ENCODE data around the gene PLCB4.

The PLCB4 gene

GRCh38 chr20:9286501-9287461, 217.9 kb downstream of the PLCB4 start:
- DNase-seq, result no peak

- no peak for DNase-seq
Observed at GRCh38 chr20:9287826-9288225, 218.9 kb downstream of the PLCB4 start.

- DNase-seq, result no peak
Observed at GRCh38 chr20:9290331-9290730, 221.4 kb downstream of the PLCB4 start.

- DNase-seq, result no peak
Observed at GRCh38 chr20:9293145-9293544, 224.3 kb downstream of the PLCB4 start.

- DNase-seq, result no peak
Observed at GRCh38 chr20:9294041-9294440, 225.2 kb downstream of the PLCB4 start.

GRCh38 chr20:9298906-9299305, 230.0 kb downstream of the PLCB4 start:
- DNase-seq, result no peak

- DNase-seq, result no peak
Observed at GRCh38 chr20:9300080-9300479, 231.2 kb downstream of the PLCB4 start.

GRCh38 chr20:9300534-9300933, 231.6 kb downstream of the PLCB4 start:
- no peak for DNase-seq

- no peak for DNase-seq
Observed at GRCh38 chr20:9301129-9302090, 232.5 kb downstream of the PLCB4 start.

- no peak for DNase-seq
Observed at GRCh38 chr20:9302091-9302462, 233.2 kb downstream of the PLCB4 start.

- no peak for DNase-seq
Observed at GRCh38 chr20:9306521-9306920, 237.6 kb downstream of the PLCB4 start.

- DNase-seq, result no peak
Observed at GRCh38 chr20:9308056-9308455, 239.2 kb downstream of the PLCB4 start.

GRCh38 chr20:9311132-9311531, 242.2 kb downstream of the PLCB4 start:
- no peak for DNase-seq

- no peak for DNase-seq
Observed at GRCh38 chr20:9319687-9320384, 250.9 kb downstream of the PLCB4 start.

- DNase-seq, result no peak
Observed at GRCh38 chr20:9321007-9321406, 252.1 kb downstream of the PLCB4 start.

GRCh38 chr20:9322661-9323060, 253.8 kb downstream of the PLCB4 start:
- DNase-seq, result no peak

- no peak for DNase-seq
Observed at GRCh38 chr20:9323622-9324021, 254.7 kb downstream of the PLCB4 start.

- DNase-seq, result no peak
Observed at GRCh38 chr20:9329355-9330101, 260.6 kb downstream of the PLCB4 start.

GRCh38 chr20:9330151-9330550, 261.3 kb downstream of the PLCB4 start:
- DNase-seq, result no peak

- DNase-seq, result no peak
Observed at GRCh38 chr20:9331707-9332435, 263.0 kb downstream of the PLCB4 start.

GRCh38 chr20:9332791-9333479, 264.0 kb downstream of the PLCB4 start:
- DNase-seq, result no peak

All from activated T-cell treated with anti-CD3 and anti-CD28 coated beads, Interleukin-2, amount 50 U/mL, for 48 hours (primary cell).